Right renal cortex interstitium (tissue), 3 donors: ENCODE measurements around the gene P3R3URF. TPM values are rescaled to one million over a fixed set of nuclear protein-coding genes. Genes with fewer than 3 reads are reported as not detected.
A peak's percentile ranks its signal among the peaks of the same experiment; 100 is the strongest.

Experiments
- DNase-seq, 3 donors: peaks; one replicate each; pipeline ENCODE4 v3.0.0-alpha.2; 2013; ENCODE audit warnings: low read depth in 3 of 3, low spot score in 2 of 3
- polyA plus RNA-seq, 3 donors: library from polyadenylated mRNA; unstranded; fragments of 120-200 nt; gene quantifications; one replicate each; pipeline ENCODE4 v1.2.1, GENCODE V29; 2013; ENCODE audit not compliant: insufficient read length in 3 of 3

P3R3URF gene
- polyA plus RNA-seq, 3 donors = not detected

DNA sequence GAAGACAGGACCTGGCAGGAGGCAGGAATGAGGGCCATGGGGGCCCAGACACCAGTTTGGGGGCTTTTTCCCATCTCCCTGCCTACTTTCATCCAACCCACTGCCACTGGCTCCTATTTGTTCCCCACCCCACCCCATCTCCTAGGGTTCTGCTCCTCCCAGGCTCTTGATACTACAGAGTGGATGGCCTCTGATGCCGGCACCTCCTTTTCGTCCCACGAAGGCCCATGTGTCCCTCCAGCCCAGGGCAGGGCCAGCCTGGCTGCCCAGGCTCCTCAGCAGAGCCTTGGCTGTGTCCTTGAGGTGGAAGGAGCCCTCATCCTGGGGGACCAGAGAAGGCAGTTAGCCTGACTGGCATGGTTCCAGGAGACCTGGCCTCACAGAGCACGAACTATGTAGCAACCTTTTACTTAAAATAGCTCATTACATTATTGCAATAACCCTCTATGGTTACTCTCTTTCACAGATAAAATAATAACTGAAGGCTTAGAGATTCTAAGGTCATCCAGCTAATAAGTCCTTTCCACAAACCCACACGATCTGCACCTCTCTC, 18.4 kb upstream of the P3R3URF start:
- no peak for DNase-seq

DNA sequence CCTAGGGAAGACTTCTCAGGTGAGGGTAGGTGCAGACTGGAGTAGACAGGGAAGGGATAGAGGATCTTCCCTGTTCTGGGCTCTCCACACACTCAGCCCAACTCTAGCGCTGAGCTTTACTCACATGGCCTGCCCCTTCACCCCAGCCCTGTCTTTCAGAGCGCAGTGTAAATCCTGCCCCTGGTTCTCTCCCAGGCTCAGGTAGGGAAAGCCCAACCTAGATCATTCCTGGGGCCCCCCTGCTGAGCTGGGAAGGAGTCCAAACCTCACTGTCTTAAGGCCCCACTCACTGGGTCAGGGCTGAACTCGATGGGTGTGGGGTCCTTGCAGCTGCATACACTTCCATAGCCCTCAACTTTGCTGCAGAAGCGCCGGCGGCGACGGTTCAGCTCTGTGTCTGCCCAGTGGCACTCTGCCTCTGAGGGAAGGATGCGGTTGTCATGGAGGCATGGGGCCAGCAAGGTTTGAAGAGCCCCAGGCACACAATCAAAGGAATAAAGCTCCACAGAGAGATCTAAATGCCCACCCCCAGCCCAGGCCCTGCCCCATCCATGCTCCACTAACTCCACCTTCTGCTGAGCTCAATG, 17.8 kb upstream of the P3R3URF start:
- DNase-seq = no peak

DNA sequence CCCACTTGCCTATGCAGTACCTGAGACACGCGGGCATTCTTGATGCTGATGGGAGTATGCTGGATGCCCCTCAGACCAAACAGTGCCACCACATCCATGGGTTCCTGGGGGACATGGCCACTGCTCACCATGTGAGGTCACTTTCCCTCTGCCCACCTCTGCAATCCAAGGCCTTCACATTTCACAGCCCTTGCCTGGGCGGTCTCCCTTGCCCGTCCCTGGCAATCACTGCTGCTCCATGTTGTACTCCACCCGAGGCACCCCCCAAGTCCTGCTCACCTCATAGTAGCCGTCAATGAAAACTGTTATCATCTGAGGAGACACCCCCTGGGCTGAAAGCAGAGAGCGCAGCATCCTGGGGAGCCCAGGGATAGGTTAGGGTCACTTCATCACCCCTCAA, 17.0 kb upstream of the P3R3URF start:
- DNase-seq = no peak

DNA sequence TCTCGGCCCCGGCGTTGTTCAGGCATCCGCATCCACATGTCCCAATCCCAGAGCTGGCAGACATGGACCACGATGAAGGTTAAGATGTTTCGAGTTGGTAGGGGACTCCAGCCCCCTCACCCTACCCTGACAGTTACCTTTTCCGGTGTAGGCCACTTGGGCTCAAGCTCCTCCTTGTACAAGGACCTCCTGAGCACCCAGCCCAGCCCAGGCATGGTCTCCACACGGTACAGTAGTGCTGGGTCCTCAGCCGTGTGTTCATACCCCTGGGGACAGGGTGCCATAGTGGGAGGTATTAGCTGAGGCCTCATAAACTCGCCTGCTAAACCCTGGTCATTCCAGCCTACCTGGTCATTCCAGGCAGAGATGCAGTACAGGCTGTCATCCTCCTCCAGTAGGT, 15.9 kb upstream of the P3R3URF start:
- DNase-seq = no peak

DNA sequence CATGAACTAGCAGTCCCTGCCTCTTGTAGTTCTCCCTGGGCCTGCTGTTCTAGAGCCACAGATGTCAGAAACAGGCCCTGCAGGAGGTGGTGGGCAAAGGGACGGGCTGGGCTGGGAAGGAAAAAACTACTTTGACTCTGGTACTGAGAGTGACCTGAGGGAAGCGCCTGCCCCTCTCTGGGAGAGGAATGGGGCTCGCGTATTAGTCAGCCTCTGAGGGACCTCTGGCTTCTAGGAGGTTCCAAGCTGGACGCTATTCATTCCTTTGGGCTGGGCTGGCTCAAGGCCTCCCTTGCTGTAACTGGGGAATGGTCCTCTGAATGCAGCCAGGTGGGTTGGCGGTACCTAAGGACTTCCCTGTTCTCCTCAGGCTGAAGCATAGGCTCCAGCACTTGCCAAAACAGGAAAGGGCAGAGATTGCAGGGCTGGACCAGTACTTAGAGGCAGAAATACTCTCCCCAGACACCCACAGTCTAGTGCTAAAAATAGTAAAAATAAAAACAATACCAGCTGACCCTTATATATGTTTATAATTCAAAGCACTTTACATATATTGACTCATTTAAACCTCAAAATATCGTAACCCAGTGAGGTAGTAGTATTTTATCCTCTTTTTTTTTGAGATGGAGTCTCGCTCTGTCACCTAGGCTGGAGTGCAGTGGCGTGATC, 14.9 kb upstream of the P3R3URF start:
- DNase-seq = no peak

DNA sequence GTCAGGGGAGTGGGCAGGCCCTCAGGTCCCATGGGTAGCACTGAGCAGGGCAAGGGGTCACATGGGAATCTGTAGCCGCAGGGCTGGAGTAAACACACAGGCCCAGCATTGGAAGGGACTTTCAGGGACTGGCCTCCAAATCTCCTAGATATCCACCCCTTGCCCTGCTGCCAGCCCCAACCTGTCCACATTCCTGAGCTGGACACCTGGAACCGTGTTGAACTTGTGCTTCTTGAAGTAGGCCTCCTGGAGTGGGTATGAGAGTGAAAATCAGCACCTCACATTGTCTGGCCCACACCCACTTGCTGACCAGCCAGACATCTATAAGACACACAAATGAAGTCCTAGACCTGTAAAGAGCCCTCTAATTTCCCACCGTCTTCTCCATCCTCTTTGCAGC, 14.3 kb upstream of the P3R3URF start:
- DNase-seq = no peak

DNA sequence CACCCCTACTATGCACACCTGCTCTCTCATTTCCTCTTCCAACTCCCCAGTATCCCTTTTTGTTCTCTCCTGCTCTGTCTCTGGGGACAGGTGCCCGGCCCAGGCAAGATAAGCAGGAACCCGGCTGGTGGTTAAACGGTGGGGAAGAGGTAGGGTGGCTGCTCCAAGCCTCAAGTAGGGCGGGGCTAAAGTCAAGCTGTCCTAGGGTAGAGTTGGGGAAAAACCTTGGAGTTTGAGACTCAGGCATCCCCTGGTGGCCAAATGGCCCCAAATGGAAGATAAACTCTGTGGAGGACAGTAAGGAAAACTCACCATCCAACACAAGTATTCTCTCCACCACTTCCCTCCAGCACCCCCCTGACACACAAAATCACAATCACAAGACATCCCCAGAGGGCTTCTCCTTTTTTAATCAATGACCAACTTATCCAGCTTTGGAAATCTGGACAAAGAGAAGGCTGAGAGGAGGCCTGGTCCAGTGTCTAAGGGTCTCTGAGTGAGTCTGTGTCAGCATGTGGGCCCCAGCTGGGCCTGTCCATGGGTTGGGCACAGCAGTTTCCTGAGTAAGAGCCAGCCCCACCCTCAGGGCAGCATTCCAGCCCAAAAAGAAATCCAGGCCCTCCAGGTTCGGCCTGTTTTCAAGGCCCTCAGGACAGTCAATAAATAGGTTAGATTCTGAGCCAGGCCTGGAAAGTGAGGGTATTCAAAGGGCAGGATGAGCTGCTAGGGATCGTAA, 12.2 kb upstream of the P3R3URF start:
- DNase-seq = no peak

DNA sequence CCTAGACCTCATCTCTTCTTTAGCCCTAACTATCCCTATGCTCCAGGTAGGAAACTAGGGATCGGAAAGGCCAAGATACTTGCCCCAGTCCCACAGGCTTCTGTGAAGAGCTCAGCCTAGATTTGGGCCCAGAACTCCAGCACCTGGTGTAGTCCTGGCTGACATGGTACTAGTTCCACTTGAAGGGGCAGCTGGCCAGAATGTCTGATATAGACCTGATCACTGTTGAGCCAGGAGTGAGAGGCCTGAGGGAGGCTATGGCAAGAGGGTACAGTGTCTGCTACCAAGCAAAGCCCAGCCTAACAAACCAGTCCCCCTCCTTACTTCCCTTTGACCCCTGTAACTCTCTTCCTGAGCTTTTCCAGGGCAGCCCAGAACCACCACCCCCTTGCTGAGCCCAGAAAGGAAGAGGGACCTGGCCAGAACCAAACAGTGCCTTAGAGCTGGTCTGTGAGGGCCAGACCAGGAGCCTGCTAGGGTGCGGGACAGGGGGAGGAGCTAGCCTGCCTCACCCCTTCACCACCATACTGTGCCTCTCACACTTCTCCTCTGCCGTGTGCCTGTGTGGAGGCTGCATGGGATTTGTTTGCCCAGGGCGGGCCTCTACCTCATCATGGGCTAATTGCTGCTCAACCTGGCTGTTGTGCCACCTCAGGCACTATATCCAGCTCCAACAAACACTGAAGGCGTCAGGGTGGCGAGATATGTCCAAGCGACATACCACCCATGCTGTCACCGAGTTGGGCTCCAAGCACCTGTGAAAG, 11.0 kb upstream of the P3R3URF start:
- DNase-seq = no peak

DNA sequence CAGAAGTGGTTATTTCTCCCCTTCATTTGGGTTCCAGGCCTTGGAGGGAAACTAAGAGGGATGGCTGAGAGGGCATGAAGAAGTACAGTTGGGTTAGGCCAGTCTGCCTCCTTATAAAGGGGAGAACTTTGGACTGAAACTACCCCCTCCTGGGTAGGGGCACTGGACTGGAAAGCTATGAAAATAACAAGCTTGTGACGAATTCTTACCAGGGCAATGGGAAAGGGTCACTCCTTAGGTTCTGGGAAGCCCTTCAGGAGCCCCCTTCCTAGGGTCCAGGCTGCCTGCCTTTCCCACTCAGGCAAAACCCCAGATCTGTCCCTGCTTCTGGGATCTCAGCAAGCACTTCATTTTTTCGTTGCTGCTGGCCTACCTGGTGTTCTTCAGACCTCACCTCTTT, 9.8 kb upstream of the P3R3URF start:
- DNase-seq = no peak

DNA sequence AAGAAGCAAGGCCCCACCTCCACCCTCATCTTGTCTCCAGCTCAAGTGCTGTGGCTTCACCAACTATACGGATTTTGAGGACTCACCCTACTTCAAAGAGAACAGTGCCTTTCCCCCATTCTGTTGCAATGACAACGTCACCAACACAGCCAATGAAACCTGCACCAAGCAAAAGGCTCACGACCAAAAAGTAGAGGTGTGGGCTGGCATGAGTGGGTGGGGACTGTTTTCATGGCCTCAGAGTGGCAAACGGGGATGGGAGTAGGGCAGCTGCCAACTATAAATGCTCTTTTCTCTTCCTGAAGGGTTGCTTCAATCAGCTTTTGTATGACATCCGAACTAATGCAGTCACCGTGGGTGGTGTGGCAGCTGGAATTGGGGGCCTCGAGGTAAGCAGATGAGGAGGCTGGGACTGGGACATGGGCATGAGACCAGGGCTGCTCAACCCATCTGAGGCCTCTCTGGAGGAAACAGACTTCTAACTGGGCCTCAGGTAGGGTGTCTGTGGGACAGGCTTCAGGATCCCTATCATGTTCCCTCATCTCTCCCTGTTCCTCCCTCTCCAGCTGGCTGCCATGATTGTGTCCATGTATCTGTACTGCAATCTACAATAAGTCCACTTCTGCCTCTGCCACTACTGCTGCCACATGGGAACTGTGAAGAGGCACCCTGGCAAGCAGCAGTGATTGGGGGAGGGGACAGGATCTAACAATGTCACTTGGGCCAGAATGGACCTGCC, 8.8 kb upstream of the P3R3URF start:
- DNase-seq = no peak

DNA sequence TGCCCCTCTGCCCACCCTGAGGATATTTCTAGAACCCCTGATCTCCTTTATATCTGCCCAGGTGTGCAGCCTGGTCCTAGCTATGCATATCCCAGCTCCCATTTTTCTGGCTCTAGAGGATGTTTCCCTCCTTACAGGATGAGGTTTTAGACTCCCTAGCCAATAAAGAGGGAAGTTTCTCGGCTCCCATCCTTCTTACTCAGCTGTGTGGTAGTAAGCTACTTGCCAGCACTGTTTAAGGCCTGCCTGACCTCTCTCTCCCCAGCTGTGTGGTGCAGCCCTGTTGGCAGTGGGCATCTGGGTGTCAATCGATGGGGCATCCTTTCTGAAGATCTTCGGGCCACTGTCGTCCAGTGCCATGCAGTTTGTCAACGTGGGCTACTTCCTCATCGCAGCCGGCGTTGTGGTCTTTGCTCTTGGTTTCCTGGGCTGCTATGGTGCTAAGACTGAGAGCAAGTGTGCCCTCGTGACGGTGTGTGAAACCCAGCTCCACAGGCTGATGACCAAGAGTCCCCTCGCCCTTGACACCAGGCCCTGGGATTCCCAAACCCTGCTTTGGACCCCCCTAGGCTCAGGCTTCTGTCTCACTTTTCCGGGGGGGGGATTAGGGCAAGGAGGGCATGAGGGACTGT, 7.8 kb upstream of the P3R3URF start:
- no peak for DNase-seq

DNA sequence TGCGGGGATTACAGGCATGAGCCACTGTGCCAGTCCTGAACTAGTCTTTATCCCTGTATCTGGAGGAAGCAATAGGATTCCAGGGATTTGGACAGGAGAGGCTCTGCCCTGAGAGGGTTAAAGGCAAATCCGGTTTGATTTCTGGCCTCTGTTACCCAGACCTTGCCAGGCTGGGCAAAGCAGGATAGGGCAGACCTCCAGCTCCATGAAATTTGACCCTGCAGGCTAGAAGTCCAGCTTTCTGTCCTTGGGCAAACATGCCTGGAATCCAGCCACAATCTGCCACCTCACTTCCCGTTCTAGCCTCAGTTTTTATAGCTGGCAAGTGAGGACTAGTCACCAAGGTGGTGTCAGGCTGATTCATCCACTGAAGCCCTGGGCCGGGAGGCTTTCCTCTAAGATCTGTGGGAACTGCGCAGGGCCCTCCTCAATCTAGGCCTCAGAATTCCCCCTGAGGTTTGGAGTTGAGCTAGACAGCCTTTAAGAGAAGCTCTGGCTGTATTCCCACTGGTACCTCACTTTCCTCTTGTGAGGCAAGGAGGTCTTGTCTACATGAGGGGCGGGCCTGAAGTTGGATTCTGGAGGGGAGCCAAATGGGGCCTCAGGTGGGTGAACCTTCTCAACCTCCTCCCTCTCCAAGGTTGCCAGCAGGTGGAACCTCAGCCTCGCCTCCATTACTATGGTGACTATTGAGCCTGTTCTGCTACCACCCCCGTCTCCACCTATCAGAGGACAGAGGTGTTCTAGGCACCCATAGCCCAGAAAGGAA, 7.0 kb upstream of the P3R3URF start:
- no peak for DNase-seq

DNA sequence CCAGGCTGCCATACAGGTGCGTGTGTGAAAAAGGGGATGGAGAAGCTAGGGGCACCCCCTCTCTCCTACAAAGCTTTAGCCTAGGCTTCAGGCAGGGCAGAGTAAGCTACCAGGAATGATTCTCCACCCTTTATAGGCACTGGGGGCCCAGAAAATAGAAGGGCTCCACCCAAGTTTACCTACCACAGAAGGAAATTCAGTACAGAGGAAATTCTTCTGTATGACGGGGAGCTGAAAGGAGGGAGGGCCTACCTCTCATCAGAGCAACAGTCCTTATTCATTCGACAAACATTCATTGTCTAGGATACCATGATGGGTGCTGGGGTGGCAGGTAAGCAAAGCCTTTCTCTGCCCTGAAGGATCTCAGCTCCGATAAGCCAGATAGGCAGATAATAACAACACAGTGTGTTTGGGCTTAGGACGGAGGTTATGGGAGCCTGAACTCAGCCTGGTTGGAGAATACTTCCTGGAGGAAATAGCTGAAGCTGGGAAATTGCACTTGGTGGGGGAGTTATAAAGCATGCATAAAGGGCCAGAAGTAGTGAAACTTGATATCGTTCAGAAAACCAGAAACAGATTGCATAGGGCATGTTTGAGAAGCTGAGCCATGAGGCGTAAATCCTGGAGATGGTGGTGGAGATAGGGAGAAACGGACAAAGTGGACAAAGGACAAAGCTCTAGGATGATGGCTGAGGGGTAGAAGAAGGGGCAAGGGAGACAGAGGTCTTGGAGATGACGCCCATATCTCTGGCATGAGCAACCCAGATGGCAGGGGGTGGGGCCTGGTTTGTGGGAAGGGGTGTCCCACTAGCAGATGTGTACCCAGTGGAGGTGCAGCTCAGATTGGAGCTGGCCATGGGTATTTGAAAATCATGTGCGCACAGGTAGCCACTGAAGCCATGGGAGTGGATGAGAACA, 5.3 kb upstream of the P3R3URF start:
- DNase-seq = no peak

DNA sequence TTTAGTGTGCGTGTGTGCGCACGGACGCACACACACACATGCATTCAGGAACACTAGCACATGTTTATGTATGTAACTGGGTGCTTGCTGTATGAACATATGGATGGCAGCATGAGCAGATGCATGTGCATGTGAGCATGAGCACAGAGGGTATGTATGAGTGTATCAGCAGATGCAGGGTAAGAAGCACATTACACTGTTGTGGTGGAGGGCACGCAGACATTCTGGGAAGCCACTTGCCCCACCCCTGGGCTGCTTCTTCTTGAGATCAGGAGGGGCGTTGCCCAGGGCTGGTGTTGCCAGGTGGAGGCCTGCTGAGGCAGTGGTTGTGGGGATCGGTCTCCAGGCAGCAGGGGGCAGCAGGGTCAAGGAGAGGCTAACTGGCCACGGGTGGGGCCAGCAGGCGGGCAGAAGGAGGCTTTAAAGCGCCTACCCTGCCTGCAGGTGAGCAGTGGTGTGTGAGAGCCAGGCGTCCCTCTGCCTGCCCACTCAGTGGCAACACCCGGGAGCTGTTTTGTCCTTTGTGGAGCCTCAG, 3.9 kb upstream of the P3R3URF start:
- no peak for DNase-seq

DNA sequence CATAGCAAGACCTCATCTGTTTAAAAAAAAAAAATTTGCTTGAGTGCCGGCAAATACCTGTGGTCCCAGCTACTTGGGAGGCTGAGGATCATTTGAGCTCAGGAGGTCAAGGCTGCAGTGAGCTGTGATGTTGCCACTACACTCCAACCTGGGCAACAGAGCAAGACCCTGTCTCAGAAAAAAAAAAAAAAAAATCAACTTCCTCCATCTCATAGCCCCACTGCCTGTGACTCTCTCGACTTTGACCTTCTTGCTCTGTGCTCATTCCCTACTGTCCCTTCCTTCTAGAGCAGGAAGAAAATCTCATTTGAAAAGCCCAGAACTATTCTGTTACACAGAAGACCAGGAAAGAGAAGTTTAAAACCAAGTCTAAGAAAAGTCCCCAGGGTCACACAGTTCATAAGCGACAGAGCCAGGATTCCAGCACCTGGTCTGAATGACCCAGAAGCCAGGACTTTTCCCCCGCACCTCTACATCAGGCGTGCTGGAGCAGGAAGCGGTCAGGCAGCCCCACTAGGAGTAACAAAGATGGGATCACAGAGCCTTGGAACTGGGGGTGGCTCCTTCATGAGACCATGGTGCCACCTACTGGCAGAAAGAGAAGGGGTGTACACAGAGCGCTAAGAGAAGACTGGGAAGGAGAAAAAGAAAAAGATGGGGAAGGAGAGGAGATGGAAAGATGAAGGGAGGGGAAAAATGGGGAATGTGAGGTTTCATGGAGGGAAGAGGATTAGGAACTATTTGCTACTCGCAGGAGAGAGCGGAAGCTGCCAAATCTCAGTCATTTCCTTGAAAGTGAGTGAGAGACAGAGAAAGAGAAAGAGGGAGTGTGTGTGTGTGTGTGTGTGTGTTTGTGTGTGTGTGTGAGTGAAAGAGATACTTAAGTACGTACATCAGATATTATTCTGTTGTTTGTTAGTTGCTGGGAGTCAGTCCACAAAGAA, 3.1 kb upstream of the P3R3URF start:
- DNase-seq = peak in 2 of 3 donors; percentile 81 to 87

DNA sequence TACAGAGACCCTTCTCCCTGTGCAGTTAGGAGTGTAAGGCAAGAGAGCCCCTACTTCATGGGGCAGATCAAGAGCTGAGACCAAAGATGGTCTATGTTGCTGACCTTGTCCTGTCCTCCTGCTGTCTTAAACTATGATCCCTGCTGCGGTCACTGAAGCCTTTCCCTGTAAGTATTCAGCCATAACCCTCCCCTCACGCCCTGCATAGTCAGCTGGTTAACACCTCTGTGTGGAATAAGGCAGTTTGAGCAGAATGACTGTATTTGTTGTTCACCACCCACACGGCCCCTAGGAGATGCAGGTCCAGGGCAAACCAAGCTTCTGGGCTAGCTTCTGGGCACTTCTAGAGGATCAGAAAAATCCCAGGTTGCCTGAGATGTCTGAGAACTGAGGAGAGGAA, 1.0 kb downstream of the P3R3URF start:
- no peak for DNase-seq
